Esophagus muscularis mucosa (tissue), 3 donors: Measurements from ENCODE around the gene ABHD8.

Source experiments
- POLR2A ChIP-seq: fragments of 450-650 bp; IDR thresholded peaks from one replicate; pipeline ENCODE4 v1.6.1; 2017; ENCODE audit warnings: antibody characterized with exemption, moderate library complexity, mild to moderate bottlenecking, low read depth
- POLR2AphosphoS5 ChIP-seq, 2 donors: sonication (generic); formaldehyde crosslinking; IDR thresholded peaks; one replicate each; pipeline ENCODE4 v1.6.1; 2017; ENCODE audit warnings: antibody characterized with exemption in 2 of 2
- TF ChIP-seq, protein P1 (sequence below), 3 experiments: fragments of 200-600 bp in 2 of 3; fragments of 450-650 bp in 1 of 3; sonication (generic) in 2 of 3; IDR thresholded peaks; one replicate each; pipeline ENCODE4 v1.5.1; 2017 to 2019; ENCODE audit warnings: antibody characterized with exemption in 3 of 3, mild to moderate bottlenecking in 2 of 3, moderate library complexity in 1 of 3

GRCh38 chr19:17305216-17305516, 1.9 kb upstream of the ABHD8 start:
- no peak for TF ChIP-seq POLR2AphosphoS5 (IDR thresholded peaks at IDR 0.05)
- TF ChIP-seq, protein P1, sequence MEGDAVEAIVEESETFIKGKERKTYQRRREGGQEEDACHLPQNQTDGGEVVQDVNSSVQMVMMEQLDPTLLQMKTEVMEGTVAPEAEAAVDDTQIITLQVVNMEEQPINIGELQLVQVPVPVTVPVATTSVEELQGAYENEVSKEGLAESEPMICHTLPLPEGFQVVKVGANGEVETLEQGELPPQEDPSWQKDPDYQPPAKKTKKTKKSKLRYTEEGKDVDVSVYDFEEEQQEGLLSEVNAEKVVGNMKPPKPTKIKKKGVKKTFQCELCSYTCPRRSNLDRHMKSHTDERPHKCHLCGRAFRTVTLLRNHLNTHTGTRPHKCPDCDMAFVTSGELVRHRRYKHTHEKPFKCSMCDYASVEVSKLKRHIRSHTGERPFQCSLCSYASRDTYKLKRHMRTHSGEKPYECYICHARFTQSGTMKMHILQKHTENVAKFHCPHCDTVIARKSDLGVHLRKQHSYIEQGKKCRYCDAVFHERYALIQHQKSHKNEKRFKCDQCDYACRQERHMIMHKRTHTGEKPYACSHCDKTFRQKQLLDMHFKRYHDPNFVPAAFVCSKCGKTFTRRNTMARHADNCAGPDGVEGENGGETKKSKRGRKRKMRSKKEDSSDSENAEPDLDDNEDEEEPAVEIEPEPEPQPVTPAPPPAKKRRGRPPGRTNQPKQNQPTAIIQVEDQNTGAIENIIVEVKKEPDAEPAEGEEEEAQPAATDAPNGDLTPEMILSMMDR (IDR thresholded peaks at IDR 0.05): no peak
- TF ChIP-seq POLR2A: no peak
